Peyer's patch (tissue), 4 donors: ENCODE data around the gene HPD. TPM values are rescaled to one million over a fixed set of nuclear protein-coding genes. Genes with fewer than 3 reads are reported as not detected.
A peak's percentile ranks its signal among the peaks of the same experiment; 100 is the strongest.

ENCODE experiments used
- DNase-seq, 3 donors: peaks; one replicate each; pipeline ENCODE4 v3.0.0-alpha.2; 2017 to 2019
- H3K27ac ChIP-seq, 4 donors: fragments of 200-600 bp; sonication (generic); one replicate each; pipeline ENCODE4 v1.5.1; 2016 to 2019
- H3K27me3 ChIP-seq, 2 donors: fragments of 200-600 bp; sonication (generic); one replicate each; pipeline ENCODE4 v1.5.1; 2019
- H3K36me3 ChIP-seq, 3 donors: fragments of 200-600 bp; sonication (generic); one replicate each; pipeline ENCODE4 v1.5.1; 2016 to 2019
- H3K4me1 ChIP-seq, 4 donors: fragments of 200-600 bp; sonication (generic); one replicate each; pipeline ENCODE4 v1.5.1; 2016 to 2019
- H3K4me3 ChIP-seq, 4 donors: fragments of 200-600 bp; sonication (generic); 1 replicate in 3 of 4; 2 replicates in 1 of 4; pipeline ENCODE4 v1.5.1; 2016 to 2019; ENCODE audit warnings: mild to moderate bottlenecking in 1 of 4
- H3K9me3 ChIP-seq, 4 donors: fragments of 200-600 bp; sonication (generic); one replicate each; pipeline ENCODE4 v1.5.1; 2016 to 2019; ENCODE audit warnings: mild to moderate bottlenecking in 1 of 4
- POLR2A ChIP-seq, 2 donors: fragments of 450-650 bp; IDR thresholded peaks; one replicate each; pipeline ENCODE4 v1.5.1; 2017; ENCODE audit warnings: antibody characterized with exemption in 2 of 2, mild to moderate bottlenecking in 2 of 2, moderate library complexity in 2 of 2
- total RNA-seq, 4 donors: library from RNA; depleted of rRNA; stranded (reverse); fragments of >200 nt; gene quantifications; one replicate each; pipeline ENCODE4 v1.1.0, GENCODE V29; 2016
- TF ChIP-seq, protein P1 (sequence below), 6 experiments: fragments of 450-650 bp in 4 of 6; fragments of 200-600 bp in 2 of 6; sonication (generic) in 1 of 6; IDR thresholded peaks; one replicate each; pipeline ENCODE4 v1.5.1; 2017 to 2019; ENCODE audit warnings: antibody characterized with exemption in 6 of 6, mild to moderate bottlenecking in 3 of 6, moderate library complexity in 1 of 6

The HPD gene
- total RNA-seq, 4 donors from 2014 or later: not detected

GRCh38 chr12:121802485-121802842 lies 56.2 kb downstream of the HPD start:
- Histone ChIP-seq H3K4me3 (peak overlapping the region; percentile 82 to 93 (median 88)), H3K27me3 (no peaks in the 10 kb centered on the region), H3K4me1 (peaks cover 0 to 38% (median 20%) of the 10 kb centered on the region in 4 donors), H3K36me3 (no peaks in the 10 kb centered on the region), H3K27ac (peak overlapping the region; percentile 100), H3K9me3 (no peaks in the 10 kb centered on the region)
- no peak for DNase-seq
- TF ChIP-seq, protein P1, sequence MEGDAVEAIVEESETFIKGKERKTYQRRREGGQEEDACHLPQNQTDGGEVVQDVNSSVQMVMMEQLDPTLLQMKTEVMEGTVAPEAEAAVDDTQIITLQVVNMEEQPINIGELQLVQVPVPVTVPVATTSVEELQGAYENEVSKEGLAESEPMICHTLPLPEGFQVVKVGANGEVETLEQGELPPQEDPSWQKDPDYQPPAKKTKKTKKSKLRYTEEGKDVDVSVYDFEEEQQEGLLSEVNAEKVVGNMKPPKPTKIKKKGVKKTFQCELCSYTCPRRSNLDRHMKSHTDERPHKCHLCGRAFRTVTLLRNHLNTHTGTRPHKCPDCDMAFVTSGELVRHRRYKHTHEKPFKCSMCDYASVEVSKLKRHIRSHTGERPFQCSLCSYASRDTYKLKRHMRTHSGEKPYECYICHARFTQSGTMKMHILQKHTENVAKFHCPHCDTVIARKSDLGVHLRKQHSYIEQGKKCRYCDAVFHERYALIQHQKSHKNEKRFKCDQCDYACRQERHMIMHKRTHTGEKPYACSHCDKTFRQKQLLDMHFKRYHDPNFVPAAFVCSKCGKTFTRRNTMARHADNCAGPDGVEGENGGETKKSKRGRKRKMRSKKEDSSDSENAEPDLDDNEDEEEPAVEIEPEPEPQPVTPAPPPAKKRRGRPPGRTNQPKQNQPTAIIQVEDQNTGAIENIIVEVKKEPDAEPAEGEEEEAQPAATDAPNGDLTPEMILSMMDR (IDR thresholded peaks at IDR 0.05): peak in 1 of 6 experiments; percentile 2
- TF ChIP-seq POLR2A (IDR thresholded peaks at IDR 0.05): no peak

DNA sequence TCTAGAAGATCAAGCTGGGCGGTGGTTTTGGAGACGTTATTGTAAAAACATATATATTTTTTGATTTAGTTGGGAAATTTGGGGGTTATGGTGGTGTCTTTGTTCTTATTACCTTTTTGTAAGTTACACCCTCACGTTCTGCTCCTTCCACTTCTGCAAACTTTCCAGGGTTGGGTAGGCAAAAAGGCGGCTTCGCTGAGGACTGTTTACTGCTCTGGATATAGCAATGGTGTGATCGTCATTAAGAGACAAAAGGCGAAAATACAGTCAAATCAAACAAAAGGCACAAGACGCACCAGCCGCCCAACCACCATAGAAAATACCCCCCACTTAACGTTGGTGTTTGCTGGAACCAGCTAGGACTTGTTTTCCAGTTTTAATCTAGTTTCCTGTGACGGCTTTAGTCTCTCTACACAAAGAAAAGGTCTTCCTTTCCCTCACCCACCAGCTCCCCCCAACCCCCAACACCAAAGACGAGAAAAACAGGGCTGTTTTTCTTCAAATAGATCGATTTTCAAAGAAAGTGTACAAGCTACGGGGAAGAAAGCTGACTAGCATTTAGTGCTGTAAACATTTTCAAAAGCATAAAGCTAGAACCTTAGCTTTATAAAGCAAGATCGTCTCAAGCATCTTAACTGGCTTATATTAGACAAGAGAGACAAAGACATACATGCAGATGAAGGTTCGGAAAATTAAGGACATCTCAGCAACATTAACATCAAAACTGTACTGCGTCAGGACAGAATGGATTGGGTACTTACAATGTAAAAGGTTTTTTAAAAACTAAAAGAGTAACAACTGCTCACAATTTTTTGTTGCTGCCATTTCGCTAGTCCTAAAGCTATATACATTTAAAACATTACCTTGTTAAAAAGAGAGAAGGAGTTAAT lies 56.8 kb downstream of the HPD start:
- TF ChIP-seq, protein P1 (IDR thresholded peaks at IDR 0.05): no peak
- Histone ChIP-seq H3K4me1 (peaks cover 0 to 38% (median 15%) of the 10 kb centered on the region in 4 donors), H3K27me3 (no peaks in the 10 kb centered on the region), H3K9me3 (no peaks in the 10 kb centered on the region), H3K4me3 (peak overlapping the region; percentile 82 to 93 (median 88)), H3K27ac (peak overlapping the region; percentile 100), H3K36me3 (no peaks in the 10 kb centered on the region)
- DNase-seq: no peak

GRCh38 chr12:121800694-121801594 lies 57.7 kb downstream of the HPD start:
- peak in 2 of 3 donors; percentile 90 for DNase-seq
- Histone ChIP-seq H3K9me3 (no peaks in the 10 kb centered on the region), H3K27me3 (no peaks in the 10 kb centered on the region), H3K27ac (peak overlapping the region; percentile 100), H3K36me3 (peaks cover 0 to 3% (median 0%) of the 10 kb centered on the region in 3 donors), H3K4me1 (peaks cover 3 to 38% (median 10%) of the 10 kb centered on the region in 4 donors), H3K4me3 (peak overlapping the region; percentile 82 to 93 (median 88))
- TF ChIP-seq POLR2A (IDR thresholded peaks at IDR 0.05): peak; percentile 84 to 86
- TF ChIP-seq, protein P1 (IDR thresholded peaks at IDR 0.05): no peak

- Histone ChIP-seq H3K36me3 (peaks cover 0 to 12% (median 0%) of the 10 kb centered on the region in 3 donors), H3K4me3 (peak overlapping the region; percentile 82 to 93 (median 88)), H3K27me3 (no peaks in the 10 kb centered on the region), H3K27ac (peak overlapping the region; percentile 100), H3K4me1 (peaks cover 4 to 43% (median 12%) of the 10 kb centered on the region in 4 donors), H3K9me3 (no peaks in the 10 kb centered on the region)
- DNase-seq: peak; percentile 79 to 95 (median 95)
- TF ChIP-seq, protein P1 (IDR thresholded peaks at IDR 0.05): no peak
- peak; percentile 51 to 90 for TF ChIP-seq POLR2A (IDR thresholded peaks at IDR 0.05)
These were observed 58.6 kb downstream of the HPD start for GRCh38 chr12:121799842-121800693.
